ENCODE results near the gene SLC9A6. TPM values are rescaled to one million over a fixed set of nuclear protein-coding genes. Genes with fewer than 3 reads are reported as not detected.

Gene SLC9A6
- total and polyA plus RNA-seq, 10 of the 15 experiments (the other 5 are each of a cell fraction or from before 2014, with no cell fraction given), result 4.5 to 14.6 (median 10.7) TPM

- SMC1A ChIA-PET (ENCODE audit: uncharacterized antibody, unreplicated experiment), result no interaction called here
- intact Hi-C loops (cut with micrococcal nuclease; ENCODE audit: unreplicated experiment) (no loop called here), in situ Hi-C loops (cut with MboI) (no loop called here)
- TF ChIP-seq SP1 (IDR thresholded peaks at IDR 0.05; ENCODE audit: low read depth, low read length) (no peak), ZNF217 (IDR thresholded peaks at IDR 0.05) (no peak), PRDM15 (CRISPR knock-in tag; IDR thresholded peaks at IDR 0.05) (no peak), RCOR1 (conservative IDR thresholded peaks at IDR 0.05; ENCODE audit: low read depth, low read length) (no peak), NR2C1 (IDR thresholded peaks at IDR 0.05) (no peak), CHD1 (IDR thresholded peaks at IDR 0.05; ENCODE audit: low read depth, low read length) (no peak), ZNF384 (IDR thresholded peaks at IDR 0.05; ENCODE audit: borderline replicate concordance, low read depth, low read length) (no peak), STAT3 (IDR thresholded peaks at IDR 0.05; ENCODE audit: low read depth, low read length) (no peak), CREM (IDR thresholded peaks at IDR 0.05; ENCODE audit: low read depth) (no peak), TBL1XR1 (IDR thresholded peaks at IDR 0.05; ENCODE audit: low read depth, low read length) (no peak), ZBED1 (IDR thresholded peaks at IDR 0.05; ENCODE audit: borderline replicate concordance) (no peak), ZNF207 (IDR thresholded peaks at IDR 0.05; ENCODE audit: borderline replicate concordance) (no peak), ZNF622 (IDR thresholded peaks at IDR 0.05) (no peak)
- CTCF ChIA-PET, result interaction anchor here (1.0 kb wide), 1 partner anchor 11 kb away, joined by 3 read pairs; no protein-coding TSS in a partner anchor
- Histone ChIP-seq H3K9me3 (replicated peaks; ENCODE audit: control insufficient read depth, insufficient read depth, low read length) (no peaks in the 10 kb centered on the region), H4K20me1 (ENCODE audit: control insufficient read depth, insufficient read depth) (no peaks in the 10 kb centered on the region), H3K27me3 (replicated peaks in 1 of 2; ENCODE audit: control insufficient read depth in 2 of 2, insufficient read depth in 2 of 2, low read length in 1 of 2) (no peaks in the 10 kb centered on the region), H3K4me1 (ENCODE audit: control insufficient read depth, insufficient read depth, low read length) (no peaks in the 10 kb centered on the region), H3K27ac (ENCODE audit: control insufficient read depth, insufficient read depth) (no peak overlapping the region), H3K4me3 (no peak overlapping the region), H2AFZ (ENCODE audit: control insufficient read depth, low read depth, low read length) (no peak overlapping the region), H3K4me2 (ENCODE audit: control insufficient read depth, insufficient read depth) (no peak overlapping the region), H3K79me2 (ENCODE audit: control insufficient read depth, insufficient read depth, low read length) (no peaks in the 10 kb centered on the region), H3K9ac (ENCODE audit: control insufficient read depth, insufficient read depth, low read length) (no peak overlapping the region), H3K36me3 (ENCODE audit: control insufficient read depth in 2 of 2, insufficient read depth in 2 of 2, low read length in 1 of 2) (no peaks in the 10 kb centered on the region)
- RAD21 ChIA-PET (ENCODE audit: unreplicated experiment), result no interaction called here
- DNase-seq (ENCODE audit: low read depth, low spot score) (no peak), FAIRE-seq (no peak), ATAC-seq (no peak)
- BruUV-seq (replicated peaks), result no TSS peak
- POLR2A ChIA-PET, result no interaction called here
These were observed 95.5 kb downstream of the SLC9A6 start for GRCh38 chrX:136080766-136081165.

All from GM12878 (cell line).